Naive B cell (primary cell): ENCODE results near the gene PRSS53. TPM values are rescaled to one million over a fixed set of nuclear protein-coding genes. Genes with fewer than 3 reads are reported as not detected.
"Not testable (repeated sequence)": the region's sequence is repeated elsewhere in the genome, so short reads cannot be mapped to it uniquely, and the experiment has no call there.

Experiments
- ATAC-seq, 2 donors: fragments of 150-1000 bp; cut with Tn5 transposase; 2 replicates each; pipeline ENCODE4 v1.10.0; 2021; ENCODE audit warnings: low read depth in 2 of 2, mild to moderate bottlenecking in 2 of 2, moderate library complexity in 2 of 2
- DNase-seq: peaks from one replicate; pipeline ENCODE4 v3.0.0; 2022
- H3K27ac Mint-ChIP-seq, 6 donors: one replicate each; pipeline ENCODE4 v1.8.0; 2020 to 2022; ENCODE audit warnings: mild to moderate bottlenecking in 6 of 6, mixed read lengths in 6 of 6, moderate library complexity in 5 of 6, inconsistent platforms in 2 of 6
- H3K27me3 Mint-ChIP-seq, 3 donors: one replicate each; pipeline ENCODE4 v1.8.0; 2021 to 2022; ENCODE audit warnings: mixed read lengths in 3 of 3, mild to moderate bottlenecking in 1 of 3
- H3K36me3 Mint-ChIP-seq, 2 donors: one replicate each; pipeline ENCODE4 v1.8.0; 2020 to 2022; ENCODE audit warnings: mixed read lengths in 2 of 2, inconsistent platforms in 1 of 2, mild to moderate bottlenecking in 1 of 2
- H3K4me1 Mint-ChIP-seq, 3 donors: one replicate each; pipeline ENCODE4 v1.8.0; 2020 to 2022; ENCODE audit warnings: mixed read lengths in 3 of 3, inconsistent platforms in 1 of 3, mild to moderate bottlenecking in 1 of 3, moderate library complexity in 1 of 3
- H3K4me3 Mint-ChIP-seq, 8 donors: one replicate each; pipeline ENCODE4 v1.8.0; 2020 to 2022; ENCODE audit warnings: mild to moderate bottlenecking in 8 of 8, mixed read lengths in 8 of 8, moderate library complexity in 8 of 8, inconsistent platforms in 2 of 8
- H3K9me3 Mint-ChIP-seq, 7 donors: one replicate each; pipeline ENCODE4 v1.8.0; 2020 to 2022; ENCODE audit warnings: mixed read lengths in 7 of 7, mild to moderate bottlenecking in 5 of 7, inconsistent platforms in 2 of 7, moderate library complexity in 1 of 7
- polyA plus RNA-seq, 6 donors: library from polyadenylated mRNA; unstranded; fragments of 300-500 nt; fragmentation: Illumina TruSeq; gene quantifications; one replicate each; pipeline ENCODE4 v1.2.3, GENCODE V29; 2021; ENCODE audit warnings: low read depth in 6 of 6

PRSS53 gene
- polyA plus RNA-seq, result under 1 TPM in 4 of 6 donors, not detected in 2; 0.19 to 0.77 (median 0.50) TPM

DNA sequence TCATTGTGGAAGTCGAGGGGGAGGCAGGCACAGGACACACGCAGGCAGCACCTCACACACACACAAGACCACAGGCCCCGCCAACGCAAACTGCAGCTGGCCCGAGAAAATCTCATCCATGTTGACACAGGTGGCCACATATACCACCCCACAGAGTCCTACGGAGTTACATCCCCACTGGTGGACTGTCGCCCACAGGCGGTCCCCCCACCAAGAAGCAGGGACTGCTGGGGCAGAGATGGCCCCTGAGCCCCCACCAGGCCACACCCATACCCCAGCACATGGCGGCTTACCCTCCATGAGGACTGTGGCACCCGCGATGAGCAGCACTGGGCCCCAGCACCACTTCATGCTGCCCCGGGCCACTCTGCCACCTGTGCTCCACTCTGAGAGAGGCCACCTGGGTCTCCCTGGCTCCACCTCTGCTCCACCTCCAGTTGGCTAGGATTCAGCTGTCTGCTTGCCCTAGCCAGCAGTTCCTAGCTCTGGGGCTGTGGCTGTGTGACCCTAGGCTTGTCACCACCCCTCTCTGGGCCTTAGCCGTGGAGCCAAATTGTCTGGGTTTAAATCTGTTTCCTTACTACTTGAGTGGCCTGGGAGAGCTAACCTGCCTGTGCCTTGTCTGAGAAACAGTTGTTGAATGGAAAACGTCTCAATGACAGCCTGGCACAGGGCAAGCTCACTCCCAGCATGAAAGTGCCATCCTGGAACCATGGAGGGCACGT lies at the start of gene PRSS53:
Gene PRSS53, minus strand, starts transcription at position 485 of the 725 bp plus-strand sequence. Its CDS starts 134 bp downstream, at position 351.
- Mint-ChIP-seq H3K9me3 (no peaks in the 10 kb centered on the region), H3K27me3 (no peaks in the 10 kb centered on the region), H3K36me3 (no peaks in the 10 kb centered on the region), H3K4me3 (peak within 1 kb of the TSS in 1 of 8 donors; percentile 15), H3K4me1 (peaks cover 3 to 7% (median 6%) of the 10 kb centered on the region in 3 donors), H3K27ac (peak within 1 kb of the TSS in 1 of 6 donors; percentile 47)
- no peak for DNase-seq
- ATAC-seq, result no peak

DNA sequence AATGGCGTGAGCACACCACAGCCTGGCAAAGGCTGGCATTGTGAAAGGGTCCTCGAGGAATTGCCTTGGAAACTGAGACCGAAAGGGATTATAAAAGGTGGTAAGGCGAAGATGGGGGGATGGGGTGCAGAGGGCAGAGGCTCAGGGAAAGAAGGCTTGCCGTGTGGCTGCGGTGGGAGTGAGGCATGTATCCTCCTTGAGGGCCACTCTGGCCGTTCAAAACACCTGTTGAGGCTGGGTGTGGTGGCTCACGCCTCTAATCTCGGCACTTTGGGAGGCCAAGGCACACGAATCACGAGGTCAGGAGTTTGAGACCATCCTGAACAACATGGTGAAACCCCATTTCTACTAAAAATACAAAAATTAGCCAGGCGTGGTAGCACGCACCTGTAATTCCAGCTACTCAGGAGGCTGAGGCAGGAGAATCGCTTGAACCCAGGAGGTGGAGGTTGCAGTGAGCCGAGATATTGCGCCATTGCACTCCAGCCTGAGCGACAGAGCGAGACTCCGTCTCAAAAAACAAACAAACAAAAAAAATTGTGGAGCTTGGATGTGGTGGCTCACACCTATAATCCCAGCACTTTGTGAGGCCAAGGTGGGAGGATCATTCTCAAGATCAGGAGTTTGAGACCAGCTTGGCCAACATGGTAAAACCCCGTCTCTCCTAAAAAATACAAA lies 48.2 kb upstream of the PRSS53 start:
- DNase-seq, H3K4me3 Mint-ChIP-seq, ATAC-seq, H3K36me3 Mint-ChIP-seq, H3K27me3 Mint-ChIP-seq, H3K27ac Mint-ChIP-seq, H3K9me3 Mint-ChIP-seq: not testable (repeated sequence)
- peaks cover 0 to 13% (median 4%) of the 10 kb centered on the region in 3 donors for H3K4me1 Mint-ChIP-seq

DNA sequence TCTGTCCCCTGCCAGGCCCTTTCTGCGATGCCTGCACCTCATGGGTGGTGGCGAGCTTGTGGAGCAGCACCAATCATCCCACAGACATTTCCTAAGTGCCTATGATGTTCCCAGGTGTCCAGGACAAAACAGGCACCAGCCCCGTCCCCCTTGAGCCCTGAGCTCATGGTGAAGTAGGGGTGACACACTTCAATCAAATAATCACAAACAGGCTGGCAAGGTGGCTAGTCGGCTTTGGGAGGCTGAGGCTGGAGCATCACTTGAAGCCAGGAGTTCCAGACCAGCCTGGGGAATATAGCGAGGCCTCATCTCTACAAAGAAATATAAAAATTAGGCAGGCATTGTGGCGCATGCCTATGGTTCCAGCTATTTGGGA lies 47.5 kb upstream of the PRSS53 start:
- DNase-seq (no peak), ATAC-seq (no peak)
- Mint-ChIP-seq H3K9me3 (no peaks in the 10 kb centered on the region), H3K27ac (peak overlapping the region in 1 of 6 donors; percentile 86), H3K4me3 (no peak overlapping the region), H3K27me3 (no peaks in the 10 kb centered on the region), H3K4me1 (peaks cover 0 to 8% (median 0%) of the 10 kb centered on the region in 3 donors), H3K36me3 (no peaks in the 10 kb centered on the region)

DNA sequence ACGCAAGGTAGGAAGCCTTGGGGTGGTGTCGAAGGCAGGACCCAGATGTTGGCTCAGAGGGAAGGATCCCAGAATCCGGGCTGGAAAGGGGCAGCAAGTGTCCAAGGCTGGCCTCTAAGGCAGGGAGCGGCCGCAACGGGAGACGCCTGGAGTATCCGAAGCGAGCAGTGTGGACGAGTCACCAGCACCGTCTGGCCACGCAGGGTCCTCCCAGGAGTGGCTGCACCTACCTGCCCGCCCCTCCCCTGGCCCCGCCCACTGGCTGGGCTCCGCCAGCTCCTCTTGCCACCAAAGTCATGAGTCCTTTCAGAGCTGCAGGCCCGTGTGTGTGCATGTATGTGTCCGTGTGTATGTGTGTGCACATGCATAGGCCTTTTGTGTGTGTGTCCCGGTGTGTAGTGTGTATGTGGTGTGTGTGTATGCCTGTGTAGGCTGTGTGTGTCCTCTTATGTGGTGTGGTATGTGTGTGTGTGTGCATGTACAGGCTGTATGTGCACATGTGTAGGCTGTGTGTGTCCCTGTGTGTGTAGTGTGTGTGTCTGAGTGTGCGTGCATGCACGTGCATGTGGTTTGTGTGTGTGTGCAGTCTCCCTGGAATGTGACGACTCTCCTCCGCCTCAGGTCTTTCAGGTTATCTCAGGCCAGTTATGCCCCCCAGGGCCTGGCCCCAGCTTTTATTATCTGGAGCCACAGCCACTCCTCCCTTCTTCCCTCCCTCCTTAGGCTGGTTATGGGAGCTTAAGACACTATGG lies 47.0 kb upstream of the PRSS53 start, which contains the start of gene PRSS8:
Gene PRSS8, minus strand, starts transcription at position 193 of the 752 bp plus-strand sequence. CDS start 229 bp downstream, outside the sequence.
- H3K4me1 Mint-ChIP-seq, result peaks cover 0 to 8% (median 0%) of the 10 kb centered on the region in 3 donors
- peak within 1 kb of the TSS in 1 of 8 donors; percentile 4 for H3K4me3 Mint-ChIP-seq
- ATAC-seq, result no peak

DNA sequence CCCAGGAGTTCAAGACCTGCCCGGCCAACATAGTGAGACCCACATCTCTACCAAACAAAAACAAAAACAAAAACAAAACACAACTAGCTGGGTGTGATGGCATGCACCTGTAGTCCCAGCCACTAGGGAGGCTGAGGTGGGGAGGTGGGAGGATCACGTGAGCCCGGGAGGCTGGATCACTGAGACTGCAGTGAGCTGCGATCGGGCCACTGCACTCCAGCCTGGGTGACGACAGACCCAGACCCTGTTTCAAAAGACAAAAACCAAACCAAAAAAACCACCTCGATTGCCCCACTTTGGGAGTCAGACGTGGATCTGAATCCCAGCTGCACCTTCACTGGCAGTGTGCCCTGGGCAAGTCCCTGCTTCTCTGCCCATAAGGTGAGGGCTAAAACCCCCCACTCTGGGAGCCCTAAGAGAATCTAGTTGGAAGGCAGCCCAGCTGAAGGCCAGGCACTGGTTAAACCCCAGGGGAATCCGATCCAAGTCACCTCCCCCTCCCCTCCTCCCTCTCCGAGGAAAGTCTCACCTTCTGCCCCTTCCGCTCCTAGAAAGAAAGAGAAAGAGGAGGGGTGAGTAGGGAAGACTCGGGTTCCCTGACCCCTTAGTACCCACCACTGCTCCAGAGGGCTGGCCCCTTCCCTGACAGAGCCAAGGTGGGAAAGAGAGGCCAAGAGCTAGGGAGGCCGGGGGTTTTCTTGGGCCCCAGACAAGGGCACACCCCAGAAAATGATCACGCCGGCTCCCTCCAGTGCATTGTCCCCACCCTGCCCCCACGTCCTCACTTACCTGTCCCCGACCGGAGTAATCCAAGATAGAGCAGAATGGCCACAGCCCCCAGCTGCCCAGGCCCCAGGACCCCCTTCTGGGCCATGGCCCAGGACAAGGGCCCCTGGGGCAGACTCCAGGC lies 46.1 kb upstream of the PRSS53 start:
- Mint-ChIP-seq H3K9me3 (no peaks in the 10 kb centered on the region), H3K27me3 (no peaks in the 10 kb centered on the region), H3K36me3 (no peaks in the 10 kb centered on the region), H3K27ac (no peak overlapping the region), H3K4me1 (peaks cover 0 to 8% (median 0%) of the 10 kb centered on the region in 3 donors), H3K4me3 (no peak overlapping the region)
- ATAC-seq (no peak), DNase-seq (no peak)

More for the DNA sequence above, 47.0 kb upstream of the PRSS53 start, which contains the start of gene PRSS8:
- H3K9me3 Mint-ChIP-seq, result no peaks in the 10 kb centered on the region
- DNase-seq, result no peak
- no peaks in the 10 kb centered on the region for H3K36me3 Mint-ChIP-seq
- no peaks in the 10 kb centered on the region for H3K27me3 Mint-ChIP-seq
- peak within 1 kb of the TSS in 1 of 6 donors; percentile 86 for H3K27ac Mint-ChIP-seq

DNA sequence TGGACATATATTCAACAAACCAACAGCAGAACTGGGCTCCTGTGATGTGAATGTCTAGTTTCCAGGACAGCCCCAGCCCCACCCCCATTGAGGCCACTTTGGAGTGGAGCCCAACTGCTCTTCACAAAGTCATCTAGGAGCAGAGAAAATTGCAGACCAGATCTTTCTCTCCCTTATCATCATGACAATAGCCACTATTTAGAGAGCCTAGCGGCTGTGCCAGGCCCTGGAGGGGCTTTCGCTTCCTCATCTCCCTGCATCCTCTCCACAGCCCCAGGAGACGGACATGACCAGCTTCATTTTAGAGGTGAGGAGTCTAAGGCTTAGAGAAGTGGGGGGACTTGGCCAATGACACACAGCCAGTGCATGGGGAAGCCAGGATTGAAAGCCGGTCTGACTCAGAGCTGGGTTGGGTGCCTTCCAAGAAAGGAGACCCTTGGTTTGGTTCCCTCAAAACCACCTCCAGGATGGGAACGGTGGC lies 45.4 kb upstream of the PRSS53 start:
- Mint-ChIP-seq H3K9me3 (no peaks in the 10 kb centered on the region), H3K27me3 (no peaks in the 10 kb centered on the region), H3K4me3 (no peak overlapping the region), H3K36me3 (no peaks in the 10 kb centered on the region), H3K27ac (peak overlapping the region in 1 of 6 donors; percentile 7), H3K4me1 (peaks cover 0 to 8% (median 0%) of the 10 kb centered on the region in 3 donors)
- ATAC-seq (no peak), DNase-seq (no peak)

DNA sequence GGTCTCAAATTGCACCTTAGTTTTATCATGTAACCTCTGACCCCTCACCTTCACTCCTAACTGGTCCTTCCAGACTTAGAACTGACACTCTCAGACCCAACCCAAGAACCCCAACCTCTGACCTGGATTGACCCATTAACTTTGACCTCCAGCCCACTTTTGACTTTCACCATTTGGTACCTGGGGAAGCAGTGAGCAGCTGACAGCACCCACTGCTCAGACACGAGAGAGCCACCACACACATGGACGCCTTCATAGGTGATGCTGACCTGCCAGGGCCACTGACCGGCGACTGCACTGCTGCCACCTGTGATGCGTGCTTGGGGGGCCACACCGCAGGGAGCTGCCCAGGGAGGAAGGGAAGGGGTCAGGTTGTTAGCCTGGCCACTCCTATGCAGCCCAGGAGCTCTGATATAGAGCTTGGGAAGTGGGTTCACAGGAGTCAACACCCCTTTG lies 44.3 kb upstream of the PRSS53 start:
- ATAC-seq (no peak), DNase-seq (no peak)
- H3K4me1 Mint-ChIP-seq, result peaks cover 0 to 8% (median 6%) of the 10 kb centered on the region in 3 donors
- H3K36me3 Mint-ChIP-seq, result no peaks in the 10 kb centered on the region
- H3K27ac Mint-ChIP-seq, result peak overlapping the region in 2 of 6 donors; percentile 38 to 88
- H3K9me3 Mint-ChIP-seq, result no peaks in the 10 kb centered on the region
- H3K4me3 Mint-ChIP-seq, result peak overlapping the region in 1 of 8 donors; percentile 47
- H3K27me3 Mint-ChIP-seq, result no peaks in the 10 kb centered on the region

DNA sequence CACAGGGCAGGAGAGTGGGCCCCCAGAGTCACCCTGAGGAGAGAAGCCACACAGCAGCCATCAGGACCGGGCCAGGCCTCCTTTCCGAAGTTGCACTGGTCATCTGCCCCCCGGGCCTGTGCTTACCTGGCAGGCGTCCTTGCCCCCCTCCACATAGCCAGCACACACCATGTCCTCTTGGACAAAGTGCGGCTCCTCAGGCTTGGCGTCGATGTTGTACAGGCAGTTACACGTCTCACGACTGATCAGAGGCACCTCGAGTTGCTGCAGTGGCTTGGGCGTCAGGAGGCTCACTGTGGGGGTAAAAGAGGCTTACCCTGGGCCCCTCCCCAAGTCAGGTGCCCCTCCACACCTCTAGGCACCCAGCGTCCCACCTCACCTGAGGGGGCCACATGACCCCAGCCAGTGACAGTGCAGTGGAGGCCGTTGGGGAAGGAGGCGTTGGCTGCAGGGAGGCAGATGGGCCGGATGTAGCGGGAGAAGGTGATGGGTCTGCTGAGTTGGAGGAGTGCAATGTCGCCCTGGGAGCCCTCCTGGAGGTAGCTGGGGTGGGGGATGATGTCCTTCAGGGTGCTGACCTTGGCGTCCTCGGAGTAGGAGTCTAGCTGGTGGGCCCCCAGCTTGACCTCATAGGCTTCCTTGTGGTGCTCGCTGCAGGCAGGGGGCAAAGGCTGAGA lies 43.7 kb upstream of the PRSS53 start:
- Mint-ChIP-seq H3K9me3 (no peaks in the 10 kb centered on the region), H3K36me3 (no peaks in the 10 kb centered on the region), H3K4me1 (peaks cover 0 to 8% (median 6%) of the 10 kb centered on the region in 3 donors), H3K4me3 (peak overlapping the region in 1 of 8 donors; percentile 47), H3K27ac (peak overlapping the region in 2 of 6 donors; percentile 24 to 38), H3K27me3 (no peaks in the 10 kb centered on the region)
- DNase-seq, result no peak
- ATAC-seq, result no peak

DNA sequence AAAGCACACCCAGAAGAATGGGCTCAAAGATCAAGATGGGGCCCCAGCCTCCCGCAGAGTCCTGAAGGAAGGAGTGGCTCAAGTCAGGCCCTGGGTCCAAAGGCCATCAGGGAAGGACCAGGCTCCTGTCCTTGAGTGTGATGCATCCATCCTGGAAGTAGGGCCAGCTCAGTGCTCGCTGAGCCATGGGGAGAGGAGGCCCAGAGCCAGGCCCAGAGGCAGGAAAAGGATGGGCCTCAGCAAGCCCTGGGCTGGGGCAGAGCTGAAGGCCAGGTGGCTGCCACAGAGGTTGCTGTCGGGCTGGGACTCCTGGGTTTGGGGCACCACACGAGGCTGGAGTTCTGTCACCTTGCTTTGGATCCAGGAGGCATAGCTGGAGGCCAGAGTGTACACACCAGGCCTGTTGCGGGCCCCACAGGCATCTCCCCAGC lies 43.1 kb upstream of the PRSS53 start:
- Mint-ChIP-seq H3K27ac (no peak overlapping the region), H3K4me3 (no peak overlapping the region), H3K27me3 (no peaks in the 10 kb centered on the region), H3K9me3 (no peaks in the 10 kb centered on the region), H3K36me3 (no peaks in the 10 kb centered on the region), H3K4me1 (peaks cover 0 to 8% (median 6%) of the 10 kb centered on the region in 3 donors)
- DNase-seq (no peak), ATAC-seq (no peak)

DNA sequence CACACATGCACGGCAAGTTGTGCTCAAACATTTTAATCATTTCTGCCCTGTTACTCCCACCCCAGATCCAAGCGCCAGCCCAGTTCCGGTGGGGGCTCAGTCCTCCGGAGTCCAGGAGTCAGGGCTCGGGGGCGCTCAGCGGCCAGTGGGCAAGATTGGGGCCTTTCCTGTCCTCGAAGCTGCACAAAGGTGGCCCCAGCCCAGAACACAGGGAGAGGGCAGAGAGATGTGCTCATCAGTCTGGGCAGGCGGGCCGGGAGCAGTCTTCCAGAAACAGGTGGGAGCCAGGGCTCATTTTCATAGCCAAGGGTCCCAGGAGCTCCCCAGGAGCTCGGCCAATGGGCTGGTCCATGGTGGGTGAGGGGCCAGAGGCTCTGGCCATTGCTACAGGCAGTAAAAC lies 42.7 kb upstream of the PRSS53 start:
- no peaks in the 10 kb centered on the region for H3K27me3 Mint-ChIP-seq
- DNase-seq (no peak), ATAC-seq (no peak)
- H3K27ac Mint-ChIP-seq, result no peak overlapping the region
- H3K4me1 Mint-ChIP-seq, result peaks cover 0 to 8% (median 6%) of the 10 kb centered on the region in 3 donors
- H3K9me3 Mint-ChIP-seq, result no peaks in the 10 kb centered on the region
- H3K4me3 Mint-ChIP-seq, result peak overlapping the region in 1 of 8 donors; percentile 41
- H3K36me3 Mint-ChIP-seq, result no peaks in the 10 kb centered on the region

DNA sequence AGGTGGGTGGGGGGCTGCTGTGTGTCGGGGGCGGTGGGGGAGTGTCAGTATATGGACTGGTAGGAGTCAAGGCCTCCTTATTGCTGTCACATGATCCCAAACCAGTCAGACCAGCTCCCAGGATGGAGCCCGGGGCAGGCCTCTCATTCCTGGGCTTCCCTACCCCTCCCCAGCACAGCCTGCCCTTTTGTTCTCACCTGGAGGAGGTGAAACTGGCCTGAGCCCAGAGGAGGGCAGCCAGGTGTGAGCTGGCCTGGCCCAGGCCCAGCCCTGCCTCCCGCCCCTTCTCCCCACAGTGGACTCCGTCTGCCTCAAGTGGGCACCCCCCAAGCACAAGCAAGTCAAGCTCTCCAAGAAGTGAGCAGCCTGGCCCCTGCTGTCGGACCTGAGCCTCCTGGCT lies 42.2 kb upstream of the PRSS53 start:
- Mint-ChIP-seq H3K27ac (no peak overlapping the region), H3K27me3 (no peaks in the 10 kb centered on the region), H3K9me3 (no peaks in the 10 kb centered on the region), H3K4me1 (peaks cover 4 to 11% (median 7%) of the 10 kb centered on the region in 3 donors), H3K36me3 (peaks cover 0 to 4% of the 10 kb centered on the region in 2 donors), H3K4me3 (no peak overlapping the region)
- no peak for DNase-seq
- no peak for ATAC-seq

DNA sequence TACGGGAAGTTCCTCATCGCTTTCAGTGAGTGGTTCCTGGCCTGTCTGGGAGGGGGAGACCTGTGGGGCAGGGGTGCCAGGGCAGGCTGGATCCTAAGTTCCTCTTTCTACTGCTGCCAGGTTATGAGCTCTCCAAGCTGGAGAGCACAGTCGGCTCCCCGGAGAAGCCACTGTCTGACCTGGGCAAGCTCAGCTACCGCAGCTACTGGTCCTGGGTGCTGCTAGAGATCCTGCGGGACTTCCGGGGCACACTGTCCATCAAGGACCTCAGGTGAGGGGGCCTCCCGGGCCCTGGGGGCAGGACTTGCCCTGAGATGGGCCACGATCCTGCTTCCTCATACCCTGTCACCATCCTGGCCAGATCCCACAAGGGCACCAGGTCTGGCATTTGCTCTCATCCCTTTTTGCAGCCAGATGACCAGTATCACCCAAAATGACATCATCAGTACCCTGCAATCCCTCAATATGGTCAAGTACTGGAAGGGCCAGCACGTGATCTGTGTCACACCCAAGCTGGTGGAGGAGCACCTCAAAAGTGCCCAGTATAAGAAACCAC lies 41.7 kb upstream of the PRSS53 start:
- Mint-ChIP-seq H3K4me1 (peaks cover 6 to 14% (median 7%) of the 10 kb centered on the region in 3 donors), H3K9me3 (no peaks in the 10 kb centered on the region), H3K27me3 (no peaks in the 10 kb centered on the region), H3K27ac (no peak overlapping the region), H3K36me3 (peaks cover 0 to 8% of the 10 kb centered on the region in 2 donors), H3K4me3 (no peak overlapping the region)
- DNase-seq (no peak), ATAC-seq (no peak)
